K562 (cell line): ENCODE measurements around the gene MYH15. TPM values are rescaled to one million over a fixed set of nuclear protein-coding genes. Genes with fewer than 3 reads are reported as not detected.

Experiments
- ATAC-seq: fragments of 200-7000 bp; cut with Tn5 transposase; 3 replicates; pipeline ENCODE4 v1.9.1; 2020; ENCODE audit warnings: moderate library complexity
- BruUV-seq: library from RNA; stranded (reverse); fragments of 400-500 nt; replicated peaks from 2 replicates; lab custom pipeline; 2021; lab: Mats Ljungman, UMichigan
- CTCF ChIA-PET: fragments of 300-600 bp; formaldehyde crosslinking; extraction: SDS; loops from one replicate; lab custom pipeline; 2021; ENCODE audit warnings: low intra/inter-chr PET ratio; lab: Yijun Ruan, JAX
- POLR2A ChIA-PET: fragments of 300-600, 350-650 bp; sonication (Branson Sonifier 250); formaldehyde crosslinking; extraction: SDS; loops from one replicate; lab custom pipeline; 2021; ENCODE audit warnings: antibody characterized with exemption, inconsistent platforms; lab: Yijun Ruan, JAX
- DNase-seq, 4 experiments: peaks; one replicate each; pipeline versions ENCODE4 v3.0.0 to v3.0.0-alpha.2; 2011 to 2018; ENCODE audit warnings: low spot score in 3 of 4, mixed read lengths in 3 of 4; ENCODE audit errors: extremely low read depth in 1 of 4
- FAIRE-seq: peaks from 2 replicates; lab custom pipeline; 2011; peaks lifted over from hg19 to GRCh38; lab: Jason Lieb, UNC
- H2AFZ ChIP-seq: 2 replicates; pipeline ENCODE4 v1.6.0; 2011; ENCODE audit warnings: low read depth, low read length, control low read depth, inconsistent platforms
- H3K27ac ChIP-seq: fragments of 200-600 bp; 3 replicates; pipeline ENCODE4 v1.8.0; 2011; ENCODE audit warnings: low read depth, mild to moderate bottlenecking, control low read depth, inconsistent platforms, low read length, moderate library complexity, mixed read lengths; ENCODE audit errors: extremely low read depth
- H3K27me3 ChIP-seq, 2 experiments: fragments of 300-600 bp in 1 of 2; 2 replicates in 1 of 2; 3 replicates in 1 of 2; pipeline versions ENCODE4 v1.6.0 to v1.8.0; 2011; ENCODE audit warnings: inconsistent platforms in 2 of 2, low read length in 2 of 2, mild to moderate bottlenecking in 1 of 2, mixed read lengths in 1 of 2, moderate library complexity in 1 of 2; ENCODE audit not compliant: control insufficient read depth in 2 of 2, insufficient read depth in 2 of 2
- H3K36me3 ChIP-seq: fragments of 300-600 bp; 3 replicates; pipeline ENCODE4 v1.8.0; 2011; ENCODE audit warnings: mild to moderate bottlenecking, low read length, inconsistent platforms; ENCODE audit not compliant: control insufficient read depth, insufficient read depth
- H3K4me1 ChIP-seq, 2 experiments: fragments of 200-600 bp in 1 of 2; replicated peaks in 1 of 2; 2 replicates in 1 of 2; 3 replicates in 1 of 2; pipeline versions ENCODE4 v1.5.1 to v1.8.0; 2011; ENCODE audit warnings: inconsistent platforms in 2 of 2, low read length in 2 of 2, mild to moderate bottlenecking in 1 of 2, mixed read lengths in 1 of 2, moderate library complexity in 1 of 2; ENCODE audit not compliant: control insufficient read depth in 2 of 2, insufficient read depth in 2 of 2
- H3K4me2 ChIP-seq: 2 replicates; pipeline ENCODE4 v1.6.1; 2011; ENCODE audit warnings: low read length, control low read depth, inconsistent platforms, mixed read lengths; ENCODE audit not compliant: insufficient read depth
- H3K4me3 ChIP-seq: fragments of 200-600 bp; sonication (generic), shearing (Covaris generic); 2 replicates; pipeline ENCODE4 v1.5.1; 2016; ENCODE audit warnings: control low read depth, inconsistent platforms
- H3K79me2 ChIP-seq: fragments of 200-600 bp; 3 replicates; pipeline ENCODE4 v1.8.0; 2011; ENCODE audit warnings: low read length, inconsistent platforms; ENCODE audit not compliant: control insufficient read depth, insufficient read depth
- H3K9ac ChIP-seq, 2 experiments: 2 replicates each; pipeline versions ENCODE4 v1.6.0 to v1.6.1; 2011; ENCODE audit warnings: low read depth in 2 of 2, low read length in 2 of 2, control low read depth in 1 of 2, inconsistent platforms in 1 of 2, mild to moderate bottlenecking in 1 of 2, mixed read lengths in 1 of 2; ENCODE audit not compliant: insufficient read depth in 1 of 2
- H3K9me1 ChIP-seq: one replicate; pipeline ENCODE4 v1.6.0; 2011; ENCODE audit warnings: inconsistent platforms, mild to moderate bottlenecking, low read length, moderate library complexity; ENCODE audit not compliant: control insufficient read depth, insufficient read depth
- H3K9me3 ChIP-seq: replicated peaks from 2 replicates; pipeline ENCODE4 v1.5.1; 2011; ENCODE audit warnings: low read depth, low read length, inconsistent platforms; ENCODE audit not compliant: control insufficient read depth, insufficient read depth
- H4K20me1 ChIP-seq: replicated peaks from 2 replicates; pipeline ENCODE4 v1.6.1; 2011; ENCODE audit warnings: low read length, inconsistent platforms, mixed read lengths; ENCODE audit not compliant: control insufficient read depth, insufficient read depth
- ARID2 ChIP-seq: fragments of 450-650 bp; IDR thresholded peaks from 2 replicates; pipeline ENCODE4 v1.6.1; 2017; ENCODE audit warnings: antibody characterized with exemption, mild to moderate bottlenecking
- ARID3A ChIP-seq: IDR thresholded peaks from 2 replicates; pipeline ENCODE4 v1.6.1; 2012; ENCODE audit warnings: low read depth, low read length, improper control_type of control experiment, borderline replicate concordance
- C11orf30 ChIP-seq: fragments of 450-650 bp; IDR thresholded peaks from 2 replicates; pipeline ENCODE4 v1.6.1; 2016; ENCODE audit warnings: low read depth, mild to moderate bottlenecking
- CBFA2T2 ChIP-seq: fragments of 450-650 bp; conservative IDR thresholded peaks from 2 replicates; pipeline ENCODE4 v1.6.1; 2017; ENCODE audit warnings: mild to moderate bottlenecking
- CBFB ChIP-seq: sonication (generic); formaldehyde crosslinking; IDR thresholded peaks from 2 replicates; pipeline ENCODE4 v1.4.0; 2020; ENCODE audit warnings: mild to moderate bottlenecking, missing genetic modification reagents
- ETV6 ChIP-seq, 3 experiments: fragments of 150-350 bp in 1 of 3; sonication (generic) in 1 of 3; formaldehyde crosslinking in 1 of 3; IDR thresholded peaks; 2 replicates each; pipeline versions ENCODE4 v1.6.1 to v1.8.0; 2014 to 2022; ENCODE audit warnings: borderline replicate concordance in 2 of 3, low read depth in 2 of 3, antibody characterized with exemption in 1 of 3, low read length in 1 of 3, mild to moderate bottlenecking in 1 of 3, missing genetic modification reagents in 1 of 3
- HNRNPL ChIP-seq: fragments of 200-400 bp; formaldehyde crosslinking; IDR thresholded peaks from 2 replicates; pipeline ENCODE4 v1.6.1; 2017; ENCODE audit warnings: low read depth, mild to moderate bottlenecking, low read length
- ID3 ChIP-seq, 2 experiments: fragments of 250-450 bp in 1 of 2; fragments of 450-650 bp in 1 of 2; sonication (Bioruptor Pico) in 1 of 2; IDR thresholded peaks; 2 replicates each; pipeline versions ENCODE4 v1.6.1 to v1.8.0; 2016 to 2021; ENCODE audit warnings: mild to moderate bottlenecking in 2 of 2, moderate library complexity in 2 of 2, missing compliant biosample characterization in 1 of 2, missing genetic modification characterization in 1 of 2
- NRF1 ChIP-seq, 2 experiments: fragments of 450-650 bp; IDR thresholded peaks in 1 of 2; conservative IDR thresholded peaks in 1 of 2; 2 replicates each; pipeline ENCODE4 v1.6.1; 2014; ENCODE audit warnings: mild to moderate bottlenecking in 2 of 2
- SMARCA5 ChIP-seq: fragments of 450-650 bp; IDR thresholded peaks from 2 replicates; pipeline ENCODE4 v1.6.1; 2016
- SP2 ChIP-seq: IDR thresholded peaks from 2 replicates; pipeline ENCODE4 v1.6.1; 2011; ENCODE audit warnings: mild to moderate bottlenecking, low read depth, low read length, moderate library complexity; ENCODE audit not compliant: poor library complexity, severe bottlenecking; ENCODE audit errors: extremely low read depth
- ZNF316 ChIP-seq: fragments of 450-650 bp; IDR thresholded peaks from 2 replicates; pipeline ENCODE4 v1.6.1; 2016
- ZNF512 ChIP-seq: IDR thresholded peaks from 2 replicates; pipeline ENCODE4 v1.6.1; 2016; ENCODE audit warnings: missing genetic modification characterization, missing compliant biosample characterization
- in situ Hi-C: fragments of 300-500 bp; cut with MboI; formaldehyde crosslinking; loops from 4 replicates; pipeline ENCODE4 v1.15.0; 2018; ENCODE audit warnings: inconsistent platforms, mixed read lengths
- intact Hi-C: fragments of 100-400 bp; cut with micrococcal nuclease; formaldehyde crosslinking; loops from 2 replicates; pipeline ENCODE4 v1.14.2; 2022
- polyA plus RNA-seq, 8 experiments: library from polyadenylated mRNA; depleted of rRNA in 4 of 8; stranded (reverse) in 5 of 8; unstranded in 3 of 8; fragments of >200 nt; fragmentation: Nextera tagmentation in 2 of 8; fragmentation: Illumina TruSeq in 1 of 8; extraction: Ambion mirVana in 2 of 8; extraction: Trizol in 1 of 8; gene quantifications; 2 replicates each; pipeline versions ENCODE4 v1.2.1 to v1.2.3, GENCODE V29; 2011 to 2014; ENCODE audit warnings: inconsistent platforms in 1 of 8, missing spikeins in 1 of 8
- total RNA-seq, 7 experiments: library from RNA; depleted of rRNA in 6 of 7; stranded (reverse); fragments of >200 nt in 6 of 7; fragmentation: Illumina TruSeq in 2 of 7; extraction: Trizol in 2 of 7; gene quantifications; 2 replicates each; pipeline versions ENCODE4 v1.2.1 to v1.2.3, GENCODE V29; 2011 to 2021; ENCODE audit warnings: low replicate concordance in 1 of 7

MYH15 gene
- total and polyA plus RNA-seq, 9 of the 15 experiments (the other 6 are each of a cell fraction or from before 2014, with no cell fraction given) = 0.03 to 0.29 (median 0.12) TPM

- no peak for DNase-seq
- Histone ChIP-seq H3K9ac (no peak overlapping the region), H4K20me1 (no peaks in the 10 kb centered on the region), H3K4me1 (no peaks in the 10 kb centered on the region), H3K9me3 (no peaks in the 10 kb centered on the region), H3K27me3 (no peaks in the 10 kb centered on the region), H3K9me1 (no peaks in the 10 kb centered on the region), H3K4me3 (no peak overlapping the region), H3K27ac (no peak overlapping the region), H3K4me2 (no peak overlapping the region), H3K36me3 (no peaks in the 10 kb centered on the region), H3K79me2 (no peaks in the 10 kb centered on the region), H2AFZ (no peak overlapping the region)
- no peak for ATAC-seq
- TF ChIP-seq ARID3A = no peak
- no peak for TF ChIP-seq ZNF512 (tag)
- TF ChIP-seq CBFA2T2 = no peak
- no peak for TF ChIP-seq ETV6 (IDR thresholded peaks at IDR 0.05; ENCODE audit: borderline replicate concordance in 1 of 2, low read depth in 2 of 2, low read length in 1 of 2)
- no peak for TF ChIP-seq ETV6 (CRISPR knock-in tag; IDR thresholded peaks at IDR 0.05; ENCODE audit: borderline replicate concordance)
- TF ChIP-seq SP2 = no peak
- no peak for TF ChIP-seq C11orf30
- no peak for TF ChIP-seq HNRNPL
- no peak for TF ChIP-seq CBFB (CRISPR knock-in tag)
- TF ChIP-seq ZNF316 = no peak
- TF ChIP-seq ID3 (CRISPR knock-in tag; IDR thresholded peaks at IDR 0.05) = no peak
- TF ChIP-seq ID3 (tag; IDR thresholded peaks at IDR 0.05) = no peak
- no peak for TF ChIP-seq SMARCA5
- no peak for TF ChIP-seq NRF1 (conservative IDR thresholded peaks at IDR 0.05 in 1 of 2, IDR thresholded peaks at IDR 0.05 in 1 of 2)
- no peak for TF ChIP-seq ARID2
- no peak for FAIRE-seq
- CTCF ChIA-PET = no interaction called here
- in situ Hi-C loops (no loop called here), intact Hi-C loops (no loop called here)
- POLR2A ChIA-PET = no interaction called here
- BruUV-seq = no TSS peak
Measured at GRCh38 chr3:108511490-108511889, 1.1 kb upstream of the MYH15 start.
